Measurements from ENCODE around the gene SYT3.

DNA sequence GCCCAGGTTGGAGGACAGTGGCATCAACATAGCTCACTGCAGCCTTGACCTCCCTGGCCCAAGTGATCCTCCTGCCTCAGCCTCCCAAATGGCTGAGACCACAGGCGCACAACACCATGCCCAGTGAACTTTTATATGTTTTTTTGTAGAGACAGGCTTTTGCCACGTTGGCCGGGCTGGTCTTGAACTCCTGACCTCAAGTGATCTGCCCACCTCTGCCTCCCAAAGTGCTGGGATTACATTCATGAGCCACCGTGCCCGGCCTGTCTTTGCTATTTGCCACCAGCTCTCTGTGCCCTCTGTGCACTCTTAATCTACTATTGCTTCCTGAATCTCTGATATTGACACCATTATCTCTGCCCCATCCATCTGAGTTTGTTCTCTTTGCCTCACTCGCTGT lies 37.2 kb downstream of the SYT3 start:
- TF ChIP-seq, protein P1, sequence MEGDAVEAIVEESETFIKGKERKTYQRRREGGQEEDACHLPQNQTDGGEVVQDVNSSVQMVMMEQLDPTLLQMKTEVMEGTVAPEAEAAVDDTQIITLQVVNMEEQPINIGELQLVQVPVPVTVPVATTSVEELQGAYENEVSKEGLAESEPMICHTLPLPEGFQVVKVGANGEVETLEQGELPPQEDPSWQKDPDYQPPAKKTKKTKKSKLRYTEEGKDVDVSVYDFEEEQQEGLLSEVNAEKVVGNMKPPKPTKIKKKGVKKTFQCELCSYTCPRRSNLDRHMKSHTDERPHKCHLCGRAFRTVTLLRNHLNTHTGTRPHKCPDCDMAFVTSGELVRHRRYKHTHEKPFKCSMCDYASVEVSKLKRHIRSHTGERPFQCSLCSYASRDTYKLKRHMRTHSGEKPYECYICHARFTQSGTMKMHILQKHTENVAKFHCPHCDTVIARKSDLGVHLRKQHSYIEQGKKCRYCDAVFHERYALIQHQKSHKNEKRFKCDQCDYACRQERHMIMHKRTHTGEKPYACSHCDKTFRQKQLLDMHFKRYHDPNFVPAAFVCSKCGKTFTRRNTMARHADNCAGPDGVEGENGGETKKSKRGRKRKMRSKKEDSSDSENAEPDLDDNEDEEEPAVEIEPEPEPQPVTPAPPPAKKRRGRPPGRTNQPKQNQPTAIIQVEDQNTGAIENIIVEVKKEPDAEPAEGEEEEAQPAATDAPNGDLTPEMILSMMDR (IDR thresholded peaks at IDR 0.05 in 4 of 5, conservative IDR thresholded peaks at IDR 0.05 in 1 of 5), result no peak
- no peak for TF ChIP-seq POLR2A (IDR thresholded peaks at IDR 0.05)

All from gastrocnemius medialis (tissue), 4 donors.